Mucosa of rectum (tissue), 2 donors: ENCODE measurements around the gene HSPA1A.
A peak's percentile ranks its signal among the peaks of the same experiment; 100 is the strongest.
"Not testable (repeated sequence)": the region's sequence is repeated elsewhere in the genome, so short reads cannot be mapped to it uniquely, and the experiment has no call there.

ENCODE experiments used
- H3K27ac ChIP-seq, 2 donors: one replicate each; pipeline ENCODE4 v1.7.0; 2013; ENCODE audit warnings: inconsistent platforms in 2 of 2, low read depth in 2 of 2, low read length in 2 of 2
- H3K27me3 ChIP-seq, 2 donors: one replicate each; pipeline ENCODE4 v1.7.0; 2013; ENCODE audit warnings: low read length in 2 of 2; ENCODE audit not compliant: control insufficient read depth in 2 of 2, insufficient read depth in 2 of 2
- H3K36me3 ChIP-seq, 2 donors: one replicate each; pipeline ENCODE4 v1.7.0; 2013; ENCODE audit warnings: low read length in 2 of 2; ENCODE audit not compliant: control insufficient read depth in 2 of 2, insufficient read depth in 2 of 2
- H3K4me1 ChIP-seq, 2 donors: one replicate each; pipeline ENCODE4 v1.7.0; 2013; ENCODE audit warnings: low read length in 2 of 2, mild to moderate bottlenecking in 1 of 2; ENCODE audit not compliant: control insufficient read depth in 2 of 2, insufficient read depth in 2 of 2
- H3K4me3 ChIP-seq, 2 donors: one replicate each; pipeline ENCODE4 v1.7.0; 2013; ENCODE audit warnings: low read length in 2 of 2
- H3K9ac ChIP-seq, 2 donors: one replicate each; pipeline ENCODE4 v1.7.0; 2013; ENCODE audit warnings: low read length in 2 of 2, low read depth in 1 of 2, mild to moderate bottlenecking in 1 of 2
- H3K9me3 ChIP-seq, 2 donors: one replicate each; pipeline ENCODE4 v1.7.0; 2013; ENCODE audit warnings: low read length in 2 of 2; ENCODE audit not compliant: control insufficient read depth in 2 of 2
- donor health status: healthy.
- donor health status: Normal muscosa, but diverticular disease.

HSPA1A gene

DNA sequence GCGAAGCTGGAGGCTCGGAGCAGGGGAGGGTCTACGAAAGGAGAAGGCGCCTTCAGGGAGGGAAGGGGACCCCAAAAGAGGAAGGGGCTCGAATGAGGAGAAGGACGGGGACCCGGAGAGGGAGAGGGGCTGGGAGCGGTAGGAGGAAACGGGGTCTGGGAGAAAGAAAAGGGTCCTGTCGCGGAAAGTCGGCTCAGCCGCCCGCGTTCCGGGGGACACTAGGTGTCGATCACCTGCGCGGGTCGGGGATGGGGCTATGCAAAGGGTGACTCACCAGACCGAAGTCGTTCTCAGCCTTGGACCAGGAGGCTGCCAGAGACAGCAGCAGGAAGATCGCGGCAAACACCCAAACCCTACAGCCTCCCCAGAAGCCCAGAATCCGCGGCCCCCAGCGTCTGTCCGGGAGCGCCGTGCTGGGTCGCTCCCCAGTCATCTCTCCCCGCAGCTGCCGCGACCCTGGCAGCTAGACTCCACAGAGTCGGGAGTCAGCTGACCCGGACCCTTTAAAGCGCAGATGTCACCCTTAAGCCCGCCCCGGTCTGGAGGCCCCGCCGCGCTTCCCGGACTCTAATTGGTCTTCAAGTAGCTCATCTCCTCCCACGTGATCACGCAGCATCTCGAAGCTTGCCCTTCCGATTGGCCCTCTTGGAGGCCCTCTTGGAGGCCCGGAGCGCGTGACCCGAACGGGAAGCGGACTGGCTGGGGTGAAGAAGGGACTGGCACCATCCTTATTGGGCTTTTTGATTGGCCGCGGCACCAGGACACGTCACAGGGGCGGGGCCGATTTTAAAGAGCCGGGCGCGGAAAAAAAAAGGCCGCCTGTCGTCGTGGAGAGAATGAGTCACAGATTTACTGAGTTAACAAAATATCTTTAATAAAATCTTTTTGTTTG, 47.2 kb downstream of the HSPA1A start, which contains the start of gene NEU1:
NEU1 (minus strand) TSS at position 478 of the 892 bp plus-strand sequence; CDS start at position 433, 45 bp downstream.
- H3K9ac ChIP-seq: peak within 1 kb of the TSS; percentile 80 to 85
- H3K4me1 ChIP-seq: peaks cover 9% of the 10 kb centered on the region in 2 donors
- H3K4me3 ChIP-seq: peak within 1 kb of the TSS; percentile 89 to 90
- no peaks in the 10 kb centered on the region for H3K27me3 ChIP-seq
- H3K36me3 ChIP-seq: peaks cover 43 to 45% of the 10 kb centered on the region in 2 donors
- peak within 1 kb of the TSS; percentile 70 to 87 for H3K27ac ChIP-seq
- H3K9me3 ChIP-seq: no peaks in the 10 kb centered on the region

DNA sequence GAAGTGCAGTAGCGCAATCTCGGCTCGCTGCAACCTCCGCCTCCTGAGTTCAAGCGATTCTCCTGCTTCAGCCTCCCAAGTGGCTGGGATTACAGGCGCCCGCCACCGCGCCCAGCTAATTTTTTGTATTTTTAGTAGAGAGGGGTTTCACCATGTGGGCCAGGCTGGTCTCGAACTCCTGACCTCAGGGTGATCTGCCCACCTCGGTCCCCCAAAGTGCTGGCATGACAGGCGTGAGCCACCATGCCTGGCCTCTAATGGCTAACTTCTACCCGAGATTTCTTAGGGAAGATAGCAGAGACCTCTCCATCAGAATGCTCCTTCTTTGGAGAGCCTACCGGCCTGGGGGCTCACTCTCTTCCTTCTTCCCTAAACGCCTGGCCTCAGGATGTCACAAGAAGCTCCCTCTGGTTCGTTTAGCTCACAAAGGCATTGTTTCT, 48.8 kb downstream of the HSPA1A start:
- not testable (repeated sequence) for H3K9ac ChIP-seq, H3K4me1 ChIP-seq, H3K27ac ChIP-seq, H3K27me3 ChIP-seq, H3K9me3 ChIP-seq
- Histone ChIP-seq H3K4me3 (peak overlapping the region; percentile 68 to 73), H3K36me3 (peaks cover 49 to 50% of the 10 kb centered on the region in 2 donors)

DNA sequence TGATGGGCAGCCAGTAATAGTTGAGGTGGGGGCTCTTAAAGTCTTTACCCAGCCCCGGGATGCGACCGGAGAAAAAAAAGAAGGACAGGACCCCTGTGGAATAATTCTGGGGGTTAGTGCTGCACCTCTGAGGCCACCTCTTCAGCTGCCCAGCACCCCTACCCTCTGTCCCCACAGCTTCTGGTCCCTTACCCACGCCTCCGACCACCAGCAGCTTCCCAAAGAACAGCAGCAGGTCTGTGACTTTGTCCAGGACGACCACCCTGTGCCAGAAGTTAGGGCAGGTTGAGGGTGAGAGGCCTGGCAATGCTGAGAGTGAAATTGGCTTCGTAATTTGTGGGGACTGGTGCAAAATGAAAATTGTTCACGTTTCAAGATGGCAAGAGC, 49.5 kb downstream of the HSPA1A start:
- peaks cover 9% of the 10 kb centered on the region in 2 donors for H3K4me1 ChIP-seq
- no peaks in the 10 kb centered on the region for H3K27me3 ChIP-seq
- no peaks in the 10 kb centered on the region for H3K9me3 ChIP-seq
- no peak overlapping the region for H3K27ac ChIP-seq
- H3K36me3 ChIP-seq: peaks cover 45 to 47% of the 10 kb centered on the region in 2 donors
- no peak overlapping the region for H3K4me3 ChIP-seq
- no peak overlapping the region for H3K9ac ChIP-seq

DNA sequence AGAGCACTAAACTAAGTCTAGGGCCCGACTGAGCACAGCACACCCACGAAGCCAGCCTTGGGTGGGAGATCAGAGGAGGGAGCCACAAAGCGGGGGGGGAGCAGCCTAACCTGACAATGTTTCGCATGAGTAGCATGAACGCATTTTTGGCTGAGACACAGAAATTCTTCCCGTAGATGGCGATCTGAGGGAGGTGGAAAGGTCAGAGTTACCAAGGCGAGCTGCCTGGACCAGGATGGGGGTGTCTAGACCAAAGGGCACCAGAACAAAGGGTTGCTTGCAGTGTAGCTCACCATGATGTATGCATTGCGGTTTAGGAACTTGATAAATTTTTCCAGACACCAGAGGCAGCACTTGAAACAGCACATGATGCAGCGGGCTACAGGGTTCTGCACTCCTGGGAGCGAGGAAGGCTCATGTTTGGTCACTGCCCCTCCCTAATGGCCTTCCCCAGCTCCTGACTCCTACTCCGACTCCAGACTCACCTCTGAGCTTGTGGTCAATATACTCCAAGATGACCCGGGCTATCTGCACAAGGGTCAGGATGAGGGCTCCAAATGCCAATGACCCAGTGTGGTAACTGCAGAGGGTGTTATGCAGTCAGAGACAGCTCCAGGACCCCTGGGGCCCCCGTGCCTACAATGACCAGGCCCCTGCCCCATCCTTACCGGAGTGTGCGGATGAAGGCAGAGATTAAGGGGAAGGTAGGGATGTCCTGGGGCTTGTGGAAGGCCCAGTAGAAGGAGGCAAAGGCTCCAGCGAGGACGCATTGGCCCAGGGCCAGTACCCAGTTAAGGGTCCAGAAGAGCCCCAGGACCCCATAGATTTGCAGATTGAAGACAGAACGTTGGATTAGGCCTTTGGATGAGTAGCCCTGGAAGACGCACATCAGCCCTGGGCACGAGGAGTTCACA, 50.1 kb downstream of the HSPA1A start:
- H3K36me3 ChIP-seq: peaks cover 45 to 46% of the 10 kb centered on the region in 2 donors
- no peak overlapping the region for H3K9ac ChIP-seq
- no peaks in the 10 kb centered on the region for H3K27me3 ChIP-seq
- H3K4me1 ChIP-seq: peaks cover 9% of the 10 kb centered on the region in 2 donors
- no peak overlapping the region for H3K27ac ChIP-seq
- H3K9me3 ChIP-seq: no peaks in the 10 kb centered on the region
- H3K4me3 ChIP-seq: no peak overlapping the region
